Epidermal melanocyte (primary cell): ENCODE data around the gene CDS1.
"Not testable (repeated sequence)": the region's sequence is repeated elsewhere in the genome, so short reads cannot be mapped to it uniquely, and the experiment has no call there.

Experiments
- DNase-seq: peaks from one replicate; pipeline ENCODE4 v3.0.0; 2011; ENCODE audit warnings: low spot score; ENCODE audit not compliant: insufficient read length

Gene CDS1

GRCh38 chr4:84673475-84674240 is 90.7 kb downstream of the CDS1 start:
- DNase-seq, result no peak

DNA sequence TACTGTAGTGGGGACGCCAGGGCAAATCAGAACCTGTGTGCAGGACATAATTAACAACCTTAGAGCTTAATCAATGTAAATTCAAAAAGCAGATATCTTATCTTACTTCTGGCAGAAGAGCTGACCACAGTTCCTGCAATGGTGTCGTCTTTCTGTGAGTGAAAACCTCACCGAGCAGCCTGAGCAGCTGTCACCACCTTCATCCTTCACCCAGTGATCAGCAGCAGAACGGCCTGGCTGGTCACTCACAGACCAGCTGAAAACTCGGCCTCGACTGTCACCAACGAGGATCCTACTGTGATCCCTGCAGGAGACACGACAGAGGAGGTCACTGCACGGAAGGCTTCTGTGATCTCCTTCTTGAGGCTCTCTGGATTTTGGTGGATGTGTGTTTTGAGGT is 94.2 kb downstream of the CDS1 start:
- DNase-seq, result no peak

GRCh38 chr4:84677995-84678394 is 95.1 kb downstream of the CDS1 start:
- DNase-seq, result no peak

DNA sequence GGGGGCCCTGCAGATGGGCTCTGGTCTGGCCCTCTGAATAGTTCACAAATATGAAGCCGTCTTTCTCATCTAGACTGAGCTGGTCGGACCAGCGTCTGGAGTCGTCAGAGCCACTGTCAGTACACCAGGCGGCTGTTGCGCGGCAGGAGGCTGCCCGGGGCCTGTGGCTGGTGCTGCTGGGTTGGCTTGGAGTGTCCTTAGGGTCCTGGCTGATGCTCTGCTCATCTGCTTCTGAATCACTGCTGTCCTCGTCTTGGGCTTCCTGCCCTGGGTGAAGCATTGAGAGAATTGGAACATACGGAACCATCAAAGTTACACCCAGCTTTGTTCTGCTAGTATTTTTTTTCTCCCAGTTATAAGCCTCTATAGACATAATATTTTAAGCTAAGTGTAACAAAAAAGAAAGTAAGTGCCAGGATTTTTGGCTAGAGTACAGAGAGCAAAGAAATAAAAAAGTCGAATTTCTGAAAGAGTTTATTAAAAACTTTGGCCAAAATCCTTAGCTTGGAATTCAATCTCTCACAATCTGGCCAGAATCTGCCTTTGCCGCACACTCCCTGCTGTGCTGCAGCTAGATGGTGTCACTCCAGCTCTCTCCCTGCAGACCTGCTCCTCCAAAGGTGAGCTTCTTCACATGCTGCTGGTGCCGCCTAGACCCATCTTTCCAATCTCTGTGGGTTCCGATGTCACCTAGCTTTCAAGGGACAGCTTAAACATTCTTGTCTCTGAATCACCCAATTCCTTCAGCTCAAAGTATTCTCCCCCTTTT is 96.2 kb downstream of the CDS1 start:
- no peak for DNase-seq

DNA sequence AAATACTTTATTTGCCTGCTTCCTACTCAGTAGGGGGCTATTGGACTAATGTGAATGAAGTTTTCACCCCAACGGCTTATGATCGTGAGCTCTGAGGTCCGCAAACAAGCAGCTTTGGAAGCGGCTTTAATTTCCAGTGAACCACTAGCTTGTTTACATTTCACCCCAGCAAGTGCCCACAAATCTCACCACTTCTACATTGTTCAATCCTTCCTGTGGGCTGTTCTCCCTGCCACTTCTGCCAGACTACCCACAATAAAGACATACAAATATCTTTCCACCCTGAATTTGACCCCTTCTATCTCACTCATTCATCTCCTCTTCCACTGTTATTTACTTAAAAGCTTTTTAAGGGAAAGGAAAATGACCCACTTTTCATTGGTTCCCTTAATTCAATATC is 98.0 kb downstream of the CDS1 start:
- DNase-seq, result no peak

- peak; percentile 60 for DNase-seq
These were observed 98.8 kb downstream of the CDS1 start for GRCh38 chr4:84681486-84682274.

DNA sequence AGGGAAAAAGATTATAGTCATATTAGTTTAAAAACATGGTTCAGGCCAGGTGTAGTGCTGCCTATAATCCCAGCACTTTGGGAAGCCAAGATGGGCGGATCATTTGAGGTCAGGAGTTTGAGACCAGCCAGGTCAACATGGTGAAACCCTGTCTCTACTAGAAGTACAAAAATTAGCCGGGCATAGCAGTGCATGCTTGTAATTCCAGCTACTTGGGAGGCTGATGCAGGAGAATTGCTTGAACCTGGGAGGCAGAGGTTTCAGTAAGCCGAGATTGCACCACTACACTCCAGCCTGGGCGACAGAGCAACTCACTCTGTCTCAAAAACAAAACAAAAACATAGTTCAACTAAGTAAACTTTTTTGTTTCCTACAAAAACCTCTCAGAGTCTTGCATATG is 99.7 kb downstream of the CDS1 start:
- not testable (repeated sequence) for DNase-seq

DNA sequence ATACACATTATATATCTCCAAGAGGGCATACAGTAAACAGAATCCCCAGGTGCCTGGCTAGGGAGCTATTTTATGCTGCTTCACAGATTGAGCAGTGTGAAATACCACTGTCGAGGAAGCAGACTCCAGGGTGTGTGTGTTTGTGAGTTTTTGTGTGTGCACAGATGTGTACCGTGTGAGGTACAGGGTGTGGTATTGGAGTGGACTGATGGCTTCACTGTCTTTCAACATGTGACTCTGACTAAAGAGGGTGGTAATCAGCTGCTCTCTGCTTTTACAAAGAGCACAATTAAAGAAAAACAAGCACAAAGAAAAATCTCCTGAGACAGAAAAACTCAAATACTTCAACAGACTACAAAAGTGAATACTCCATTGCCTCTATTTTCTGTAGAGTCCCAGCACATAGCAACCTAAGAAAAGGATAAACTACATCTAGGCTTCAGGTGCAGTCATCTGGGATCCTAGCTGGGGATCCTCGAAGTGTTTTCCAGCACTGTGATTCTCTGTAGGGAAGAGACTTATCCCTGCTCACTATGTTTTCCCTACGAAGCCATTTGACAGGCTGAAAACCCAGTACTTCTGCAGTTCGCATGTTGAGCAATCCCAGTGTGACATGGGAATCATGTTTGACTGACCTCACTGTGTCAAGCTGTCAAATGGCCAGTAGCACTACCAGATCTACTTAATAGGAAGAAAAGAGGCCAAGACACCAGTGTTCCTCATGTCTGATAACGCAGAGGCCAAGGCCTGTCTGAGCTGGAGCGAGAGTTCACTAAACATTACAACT is 100.3 kb downstream of the CDS1 start:
- DNase-seq, result no peak

- DNase-seq, result no peak
These were observed 101.4 kb downstream of the CDS1 start for GRCh38 chr4:84684361-84684760.

DNA sequence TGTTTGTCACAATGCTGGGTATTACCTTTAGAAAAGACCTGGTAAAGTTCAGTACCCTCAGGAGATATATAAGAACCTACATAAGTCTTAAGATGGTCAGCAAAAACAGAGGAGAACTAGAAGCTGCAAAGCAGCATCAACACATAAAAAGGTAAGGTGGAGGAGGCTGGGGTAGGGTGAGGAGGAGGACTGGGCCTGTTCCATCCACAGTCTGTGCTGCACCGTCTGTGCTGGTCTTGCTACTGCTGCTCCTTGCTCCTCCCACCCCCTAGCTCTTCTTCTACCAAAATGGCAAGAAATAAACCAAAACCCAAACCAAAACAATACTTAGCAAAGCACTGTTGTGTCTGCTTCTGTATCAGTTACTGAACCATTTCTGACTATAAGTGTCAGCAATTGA is 102.2 kb downstream of the CDS1 start:
- DNase-seq, result no peak

GRCh38 chr4:84688605-84689004 is 105.7 kb downstream of the CDS1 start:
- no peak for DNase-seq

DNA sequence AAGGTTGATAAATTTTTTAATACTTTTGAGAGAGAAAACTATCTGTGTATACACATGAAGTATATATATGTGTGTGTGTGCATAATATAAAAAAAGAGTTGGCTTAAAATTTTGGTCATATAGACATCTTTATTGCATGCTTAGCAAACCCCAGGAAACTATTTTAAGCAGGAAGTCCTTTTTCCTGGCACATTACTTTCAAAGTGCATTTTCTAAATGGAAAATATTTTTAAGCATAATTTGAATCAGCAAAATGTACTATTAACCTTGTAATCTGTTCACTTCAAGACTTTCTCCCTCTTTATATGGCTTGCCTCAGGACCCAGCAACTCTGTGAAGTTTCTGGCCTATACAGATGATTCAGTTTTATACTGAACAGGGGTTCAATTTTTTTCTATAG is 106.3 kb downstream of the CDS1 start:
- DNase-seq, result no peak

DNA sequence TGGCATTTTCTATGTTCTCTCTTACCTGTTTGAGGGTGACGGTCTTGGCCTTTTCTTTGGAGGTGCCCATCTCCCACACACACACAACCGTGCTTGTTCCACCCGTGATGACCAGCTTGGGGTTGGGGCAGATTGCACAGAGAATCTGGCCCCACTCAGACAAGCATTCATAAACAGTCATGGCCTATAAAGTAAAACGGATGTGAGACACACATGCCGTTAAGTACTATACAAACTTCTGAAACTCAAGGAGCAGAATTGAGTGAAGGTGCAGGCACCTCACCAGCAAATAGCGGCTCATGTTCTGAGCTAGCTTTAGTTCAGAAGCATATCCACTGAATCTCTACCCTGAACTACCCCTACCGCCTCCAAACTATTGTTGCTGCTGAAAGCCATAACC is 107.6 kb downstream of the CDS1 start:
- no peak for DNase-seq

- DNase-seq, result peak; percentile 44
These were observed 108.3 kb downstream of the CDS1 start for GRCh38 chr4:84691170-84691691.

GRCh38 chr4:84691800-84692199 is 108.9 kb downstream of the CDS1 start:
- no peak for DNase-seq

- no peak for DNase-seq
These were observed 114.2 kb downstream of the CDS1 start for GRCh38 chr4:84697159-84697558.

- no peak for DNase-seq
These were observed 114.8 kb downstream of the CDS1 start for GRCh38 chr4:84697615-84698201.

DNA sequence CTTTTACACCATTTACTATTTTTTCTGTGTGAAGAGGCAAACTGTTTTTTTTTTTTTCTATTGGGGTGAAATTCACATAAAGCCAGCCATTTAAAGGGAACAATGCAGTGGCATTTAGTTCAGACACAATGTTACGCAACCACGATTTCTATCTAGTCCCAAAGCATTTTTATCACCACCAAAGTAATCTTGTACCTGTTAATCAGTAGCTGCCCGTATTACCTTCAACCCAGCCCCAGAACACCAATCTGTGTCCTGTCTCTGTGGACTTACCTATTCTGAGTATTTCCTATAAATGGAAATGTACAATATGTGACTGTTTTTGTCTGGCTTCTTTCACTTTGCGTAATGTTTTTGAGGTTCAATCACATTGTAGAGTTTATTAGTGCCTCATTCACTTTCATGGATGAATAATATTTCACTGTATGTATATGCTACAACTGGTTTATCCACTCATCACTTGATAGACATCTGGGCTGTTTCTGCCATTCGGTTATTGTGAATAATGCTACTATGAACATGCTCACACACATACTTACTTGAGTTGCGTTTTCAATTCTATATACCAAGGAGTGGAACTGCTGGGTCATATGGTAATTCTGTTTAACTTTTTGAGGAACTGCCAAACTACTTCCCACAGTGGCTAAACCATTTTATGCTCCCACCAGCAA is 116.2 kb downstream of the CDS1 start:
- no peak for DNase-seq
